ENCODE results near the gene RIMS4.

- TF ChIP-seq CTCF (IDR thresholded peaks at IDR 0.05; ENCODE audit: low read depth, low read length, poor library complexity, severe bottlenecking) (no peak), EZH2phosphoT487 (IDR thresholded peaks at IDR 0.05; ENCODE audit: borderline replicate concordance, low read length) (no peak)
Measured at GRCh38 chr20:44833437-44833836, 23.1 kb upstream of the RIMS4 start.

All from DOHH2 (cell line).